B cell (primary cell): ENCODE data around the gene RABGAP1. TPM values are rescaled to one million over a fixed set of nuclear protein-coding genes. Genes with fewer than 3 reads are reported as not detected.

Experiments used
- ATAC-seq: fragments of 200-7000 bp; cut with Tn5 transposase; one replicate; pipeline ENCODE4 v1.10.0; 2021; ENCODE audit warnings: low read depth, mild to moderate bottlenecking, moderate number of reproducible peaks, moderate library complexity
- CTCF ChIA-PET: fragments of 350-600 bp; sonication (Branson Sonifier 250); formaldehyde crosslinking; loops from one replicate; lab custom pipeline; 2021; ENCODE audit warnings: antibody characterized with exemption, inconsistent platforms; lab: Charles Lee
- POLR2A ChIA-PET: fragments of 350-600 bp; sonication (Branson Sonifier 250); formaldehyde crosslinking; loops from one replicate; lab custom pipeline; 2021; ENCODE audit warnings: antibody characterized with exemption; lab: Charles Lee
- DNase-seq: peaks from one replicate; pipeline ENCODE4 v3.0.0; 2013
- H2AFZ ChIP-seq: 2 replicates; pipeline ENCODE4 v1.6.1; 2012; ENCODE audit warnings: mild to moderate bottlenecking, low read depth, low read length; ENCODE audit not compliant: insufficient read depth, poor library complexity, severe bottlenecking
- H3K27ac ChIP-seq, 2 donors: 1 replicate in 1 of 2; 2 replicates in 1 of 2; pipeline ENCODE4 v1.5.1; 2012 to 2013; ENCODE audit warnings: low read length in 2 of 2, mild to moderate bottlenecking in 2 of 2, moderate library complexity in 1 of 2
- H3K27me3 ChIP-seq, 4 experiments: fragments of 200-600 bp in 1 of 4; sonication (generic) in 1 of 4; replicated peaks in 1 of 4; 1 replicate in 2 of 4; 2 replicates in 2 of 4; pipeline versions ENCODE4 v1.6.1 to v1.7.0; 2013 to 2016; ENCODE audit warnings: low read length in 3 of 4, mild to moderate bottlenecking in 2 of 4, mixed read lengths in 1 of 4, moderate library complexity in 1 of 4; ENCODE audit not compliant: insufficient read depth in 4 of 4, control insufficient read depth in 3 of 4; ENCODE audit errors: control extremely low read depth in 1 of 4
- H3K36me3 ChIP-seq, 2 experiments: replicated peaks in 1 of 2; 1 replicate in 1 of 2; 2 replicates in 1 of 2; pipeline versions ENCODE4 v1.6.1 to v1.7.1; 2013; ENCODE audit warnings: low read length in 1 of 2; ENCODE audit not compliant: insufficient read depth in 2 of 2, control insufficient read depth in 1 of 2; ENCODE audit errors: control extremely low read depth in 1 of 2, extremely low read depth in 1 of 2
- H3K4me1 ChIP-seq, 2 donors: fragments of 200-600 bp in 1 of 2; sonication (generic) in 1 of 2; 1 replicate in 1 of 2; 2 replicates in 1 of 2; pipeline versions ENCODE4 v1.5.1 to v1.6.1; 2013 to 2017; ENCODE audit warnings: low read length in 2 of 2; ENCODE audit not compliant: control insufficient read depth in 2 of 2, insufficient read depth in 2 of 2
- H3K4me2 ChIP-seq: replicated peaks from 2 replicates; pipeline ENCODE3; 2012; ENCODE audit warnings: mild to moderate bottlenecking, low read depth, low read length; ENCODE audit not compliant: poor library complexity, severe bottlenecking
- H3K4me3 ChIP-seq, 5 experiments: fragments of 200-600 bp in 1 of 5; sonication (generic) in 1 of 5; 1 replicate in 3 of 5; 2 replicates in 2 of 5; pipeline versions ENCODE4 v1.5.1 to v1.7.0; 2011 to 2016; ENCODE audit warnings: low read length in 4 of 5, mild to moderate bottlenecking in 4 of 5, low read depth in 2 of 5, control low read depth in 1 of 5, moderate library complexity in 1 of 5; ENCODE audit not compliant: insufficient read depth in 1 of 5; ENCODE audit errors: control extremely low read depth in 1 of 5, extremely low read depth in 1 of 5
- H3K79me2 ChIP-seq: fragments of 200-600 bp; sonication (generic); one replicate; pipeline ENCODE4 v1.6.0; 2016; ENCODE audit warnings: low read length; ENCODE audit not compliant: control insufficient read depth, insufficient read depth
- H3K9ac ChIP-seq: fragments of 200-600 bp; sonication (generic); 2 replicates; pipeline ENCODE4 v1.6.1; 2017; ENCODE audit warnings: mild to moderate bottlenecking, low read length, moderate library complexity
- H3K9me3 ChIP-seq, 3 donors: one replicate each; pipeline versions ENCODE4 v1.6.1 to v1.7.1; 2013; ENCODE audit warnings: low read length in 2 of 3; ENCODE audit not compliant: control insufficient read depth in 2 of 3, insufficient read depth in 1 of 3; ENCODE audit errors: control extremely low read depth in 1 of 3
- H4K20me1 ChIP-seq: 2 replicates; pipeline ENCODE4 v1.6.0; 2012; ENCODE audit warnings: mild to moderate bottlenecking, low read length; ENCODE audit not compliant: insufficient read depth, control insufficient read depth, poor library complexity, severe bottlenecking
- H3K27ac Mint-ChIP-seq: one replicate; pipeline ENCODE4 v1.8.0; 2021; ENCODE audit warnings: mixed read lengths
- H3K27me3 Mint-ChIP-seq: one replicate; pipeline ENCODE4 v1.8.0; 2021; ENCODE audit warnings: mixed read lengths
- H3K4me1 Mint-ChIP-seq: one replicate; pipeline ENCODE4 v1.8.0; 2021; ENCODE audit warnings: mixed read lengths
- H3K4me3 Mint-ChIP-seq: one replicate; pipeline ENCODE4 v1.8.0; 2021; ENCODE audit warnings: mixed read lengths
- H3K9me3 Mint-ChIP-seq: one replicate; pipeline ENCODE4 v1.8.0; 2022; ENCODE audit warnings: mixed read lengths; ENCODE audit not compliant: insufficient read depth
- EZH2 ChIP-seq: IDR thresholded peaks from 2 replicates; pipeline ENCODE4 v1.6.1; 2012; ENCODE audit warnings: borderline replicate concordance, low read depth, mild to moderate bottlenecking, moderate library complexity, low read length; ENCODE audit not compliant: insufficient read depth, poor library complexity, severe bottlenecking
- WGBS: methylation state at CpG from one replicate; pipeline ENCODE4 v1.1.5; 2013; ENCODE audit warnings: missing lambda C conversion rate; ENCODE audit not compliant: insufficient coverage; 5-methylcytosine and 5-hydroxymethylcytosine counted together
- intact Hi-C: fragments of 100-400 bp; cut with micrococcal nuclease; formaldehyde crosslinking; loops from one replicate; pipeline ENCODE4 v1.10.0; 2022
- polyA plus RNA-seq: library from polyadenylated mRNA; depleted of rRNA; stranded (reverse); fragments of >200 nt; gene quantifications from 2 replicates; pipeline ENCODE4 v1.2.3, GENCODE V29; 2012
- total RNA-seq, 2 donors: library from RNA; stranded (reverse); fragments of 120-200 nt in 1 of 2; gene quantifications; 1 replicate in 1 of 2; 2 replicates in 1 of 2; pipeline versions ENCODE4 v1.2.3 to v1.2.4, GENCODE V29; 2013 to 2022
- TF ChIP-seq, protein P1 (sequence below): fragments of 200-600 bp; IDR thresholded peaks from one replicate; pipeline ENCODE4 v1.8.0; 2022; ENCODE audit warnings: antibody characterized with exemption, mild to moderate bottlenecking

RABGAP1 gene
- total and polyA plus RNA-seq, 2 donors (not counting 1 experiment from before 2014, with no cell fraction given) = 13.9 to 81.0 TPM

DNA sequence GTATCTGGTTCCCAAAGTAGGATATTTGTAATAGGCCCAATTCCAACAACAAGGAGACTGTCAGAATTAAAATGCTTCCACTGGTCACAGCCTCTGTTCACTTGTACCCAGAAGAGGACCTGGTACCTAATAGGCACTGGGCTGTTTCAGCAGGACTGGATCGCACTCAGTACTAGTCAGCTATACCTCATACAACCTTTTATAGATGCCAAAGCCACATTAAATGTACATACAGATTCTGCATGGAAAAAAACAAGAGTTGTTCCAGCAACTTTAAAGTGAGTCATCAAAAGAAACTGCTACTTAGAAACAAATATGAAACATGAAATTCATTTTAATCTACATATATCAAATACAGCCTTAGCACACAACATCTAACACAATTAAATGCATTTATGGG, 180.1 kb downstream of the RABGAP1 start:
- H2AFZ ChIP-seq = no peak overlapping the region
- H3K36me3 ChIP-seq = peaks cover 3 to 92% of the 10 kb centered on the region in 2 experiments
- ATAC-seq = no peak
- WGBS = no CpG with 5 or more reads among the region's 1 CpG
- no peaks in the 10 kb centered on the region for H3K27me3 ChIP-seq
- no peak overlapping the region for H3K4me2 ChIP-seq
- no peaks in the 10 kb centered on the region for H3K9me3 Mint-ChIP-seq
- no peak overlapping the region for H3K27ac ChIP-seq
- ChIA-PET POLR2A (no interaction called here), CTCF (interaction anchor here (0.7 to 1.1 kb wide), 3 partner anchors 63 to 228 kb away, joined by 3 to 6 read pairs (median 5); no protein-coding TSS in a partner anchor)
- H3K27me3 Mint-ChIP-seq = no peaks in the 10 kb centered on the region
- H3K79me2 ChIP-seq = peaks cover 21% of the 10 kb centered on the region
- no peak for DNase-seq
- H3K4me3 Mint-ChIP-seq = no peak overlapping the region
- TF ChIP-seq, protein P1, sequence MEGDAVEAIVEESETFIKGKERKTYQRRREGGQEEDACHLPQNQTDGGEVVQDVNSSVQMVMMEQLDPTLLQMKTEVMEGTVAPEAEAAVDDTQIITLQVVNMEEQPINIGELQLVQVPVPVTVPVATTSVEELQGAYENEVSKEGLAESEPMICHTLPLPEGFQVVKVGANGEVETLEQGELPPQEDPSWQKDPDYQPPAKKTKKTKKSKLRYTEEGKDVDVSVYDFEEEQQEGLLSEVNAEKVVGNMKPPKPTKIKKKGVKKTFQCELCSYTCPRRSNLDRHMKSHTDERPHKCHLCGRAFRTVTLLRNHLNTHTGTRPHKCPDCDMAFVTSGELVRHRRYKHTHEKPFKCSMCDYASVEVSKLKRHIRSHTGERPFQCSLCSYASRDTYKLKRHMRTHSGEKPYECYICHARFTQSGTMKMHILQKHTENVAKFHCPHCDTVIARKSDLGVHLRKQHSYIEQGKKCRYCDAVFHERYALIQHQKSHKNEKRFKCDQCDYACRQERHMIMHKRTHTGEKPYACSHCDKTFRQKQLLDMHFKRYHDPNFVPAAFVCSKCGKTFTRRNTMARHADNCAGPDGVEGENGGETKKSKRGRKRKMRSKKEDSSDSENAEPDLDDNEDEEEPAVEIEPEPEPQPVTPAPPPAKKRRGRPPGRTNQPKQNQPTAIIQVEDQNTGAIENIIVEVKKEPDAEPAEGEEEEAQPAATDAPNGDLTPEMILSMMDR = no peak
- TF ChIP-seq EZH2 = no peak
- intact Hi-C loops = no loop called here
- H3K4me1 ChIP-seq = no peaks in the 10 kb centered on the region
- no peak overlapping the region for H3K27ac Mint-ChIP-seq
- H4K20me1 ChIP-seq = peaks cover 9% of the 10 kb centered on the region
- H3K9me3 ChIP-seq = no peaks in the 10 kb centered on the region
- H3K9ac ChIP-seq = no peak overlapping the region
- peaks cover 11% of the 10 kb centered on the region for H3K4me1 Mint-ChIP-seq
- no peak overlapping the region for H3K4me3 ChIP-seq

DNA sequence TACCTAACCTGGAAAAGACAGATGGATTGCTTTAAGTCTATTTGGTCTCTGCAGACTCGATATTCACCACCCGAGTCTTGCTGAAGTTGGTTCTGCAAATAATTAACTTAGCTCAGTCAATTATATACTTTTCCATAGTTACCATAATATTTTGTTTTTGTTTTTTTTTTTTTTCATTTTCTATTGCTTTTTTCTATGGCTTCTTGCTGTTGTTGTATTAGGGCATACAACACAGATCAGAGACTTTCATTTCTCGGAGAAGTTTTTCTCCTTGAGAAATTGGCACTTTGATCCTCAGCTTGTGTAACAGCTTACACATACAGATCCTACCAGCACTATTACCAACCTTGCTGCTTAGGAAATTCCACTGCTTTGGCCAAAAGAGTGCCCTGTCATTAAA, 180.6 kb downstream of the RABGAP1 start:
- Mint-ChIP-seq H3K9me3 (no peaks in the 10 kb centered on the region), H3K27ac (no peak overlapping the region), H3K4me1 (peaks cover 11% of the 10 kb centered on the region), H3K27me3 (no peaks in the 10 kb centered on the region), H3K4me3 (no peak overlapping the region)
- peaks cover 3 to 92% of the 10 kb centered on the region in 2 experiments for H3K36me3 ChIP-seq
- no peak for DNase-seq
- CTCF ChIA-PET = interaction anchor here (0.6 to 1.3 kb wide), 6 partner anchors 63 to 228 kb away, joined by 3 to 6 read pairs (median 5); no protein-coding TSS in a partner anchor
- no peak overlapping the region for H3K27ac ChIP-seq
- H3K79me2 ChIP-seq = peaks cover 21% of the 10 kb centered on the region
- WGBS = no CpG with 5 or more reads among the region's 3 CpGs
- POLR2A ChIA-PET = no interaction called here
- H3K4me1 ChIP-seq = no peaks in the 10 kb centered on the region
- no peak overlapping the region for H3K4me3 ChIP-seq
- peaks cover 9% of the 10 kb centered on the region for H4K20me1 ChIP-seq
- intact Hi-C loops = no loop called here
- no peaks in the 10 kb centered on the region for H3K27me3 ChIP-seq
- TF ChIP-seq, protein P1 = no peak
- no peak for TF ChIP-seq EZH2
- no peak overlapping the region for H3K9ac ChIP-seq
- no peaks in the 10 kb centered on the region for H3K9me3 ChIP-seq
- no peak overlapping the region for H2AFZ ChIP-seq
- no peak for ATAC-seq
- H3K4me2 ChIP-seq = no peak overlapping the region
